ENCODE results near the gene KLF14. TPM values are rescaled to one million over a fixed set of nuclear protein-coding genes. Genes with fewer than 3 reads are reported as not detected.
A peak's percentile ranks its signal among the peaks of the same experiment; 100 is the strongest.
"Not testable (repeated sequence)": the region's sequence is repeated elsewhere in the genome, so short reads cannot be mapped to it uniquely, and the experiment has no call there.

The KLF14 gene
- total and polyA plus RNA-seq, 11 donors: 0.09 to 0.15 (median 0.12) TPM; not detected in 5

DNA sequence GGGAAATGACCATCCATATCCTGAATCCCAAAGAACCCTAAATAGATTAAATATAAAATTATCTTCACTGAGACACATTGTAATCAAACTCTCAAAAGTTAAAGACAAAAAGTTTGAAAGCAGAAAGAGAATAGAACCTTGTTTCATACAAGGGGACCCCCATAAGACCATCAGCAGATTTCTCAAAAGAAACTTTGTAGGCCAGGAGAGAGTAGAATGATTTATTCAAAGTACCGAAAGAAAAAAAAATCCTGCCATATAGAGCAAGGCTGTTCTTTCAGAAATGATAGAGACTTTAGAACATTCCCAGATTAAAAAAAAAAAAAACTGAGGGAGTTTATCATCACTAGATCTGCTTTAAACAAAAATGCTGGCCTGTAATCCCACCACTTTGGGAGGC, 34.8 kb upstream of the KLF14 start:
- intact Hi-C loops (cut with DNase I): no loop called here
- TF ChIP-seq POLR2A (IDR thresholded peaks at IDR 0.05): no peak
- TF ChIP-seq, protein P1, sequence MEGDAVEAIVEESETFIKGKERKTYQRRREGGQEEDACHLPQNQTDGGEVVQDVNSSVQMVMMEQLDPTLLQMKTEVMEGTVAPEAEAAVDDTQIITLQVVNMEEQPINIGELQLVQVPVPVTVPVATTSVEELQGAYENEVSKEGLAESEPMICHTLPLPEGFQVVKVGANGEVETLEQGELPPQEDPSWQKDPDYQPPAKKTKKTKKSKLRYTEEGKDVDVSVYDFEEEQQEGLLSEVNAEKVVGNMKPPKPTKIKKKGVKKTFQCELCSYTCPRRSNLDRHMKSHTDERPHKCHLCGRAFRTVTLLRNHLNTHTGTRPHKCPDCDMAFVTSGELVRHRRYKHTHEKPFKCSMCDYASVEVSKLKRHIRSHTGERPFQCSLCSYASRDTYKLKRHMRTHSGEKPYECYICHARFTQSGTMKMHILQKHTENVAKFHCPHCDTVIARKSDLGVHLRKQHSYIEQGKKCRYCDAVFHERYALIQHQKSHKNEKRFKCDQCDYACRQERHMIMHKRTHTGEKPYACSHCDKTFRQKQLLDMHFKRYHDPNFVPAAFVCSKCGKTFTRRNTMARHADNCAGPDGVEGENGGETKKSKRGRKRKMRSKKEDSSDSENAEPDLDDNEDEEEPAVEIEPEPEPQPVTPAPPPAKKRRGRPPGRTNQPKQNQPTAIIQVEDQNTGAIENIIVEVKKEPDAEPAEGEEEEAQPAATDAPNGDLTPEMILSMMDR (IDR thresholded peaks at IDR 0.05): no peak
- Histone ChIP-seq H3K27me3 (no peaks in the 10 kb centered on the region), H3K36me3 (no peaks in the 10 kb centered on the region), H3K4me3 (no peak overlapping the region), H3K9me3 (peaks cover 0 to 51% (median 24%) of the 10 kb centered on the region in 12 donors), H3K27ac (no peak overlapping the region), H3K4me1 (no peaks in the 10 kb centered on the region)
- ATAC-seq (no peak), DNase-seq (no peak)
- 88 to 97% (median 97%) methylated on average over 1 of the region's 1 CpG for WGBS, 4 donors

DNA sequence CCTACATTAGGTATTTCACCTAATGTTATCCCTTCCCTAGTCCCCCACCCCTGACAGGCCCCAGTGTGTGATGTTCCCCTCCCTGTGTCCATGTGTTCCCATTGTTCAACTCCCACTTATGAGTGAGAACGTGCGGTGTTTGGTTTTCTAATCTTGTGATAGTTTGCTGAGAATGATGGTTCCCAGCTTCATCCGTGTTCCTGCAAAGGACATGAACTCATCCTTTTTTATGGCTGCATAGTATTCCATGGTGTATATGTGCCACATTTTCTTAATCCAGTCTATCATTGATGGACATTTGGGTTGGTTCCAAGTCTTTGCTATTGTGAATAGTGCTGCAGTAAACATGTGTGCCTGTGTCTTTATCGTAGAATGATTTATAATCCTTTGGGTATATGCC, 30.6 kb upstream of the KLF14 start:
- ATAC-seq; H3K27me3 ChIP-seq; H3K27ac ChIP-seq; H3K4me3 ChIP-seq; H3K4me1 ChIP-seq; intact Hi-C loops (cut with DNase I); H3K36me3 ChIP-seq; DNase-seq: not testable (repeated sequence)
- 71 to 97% (median 90%) methylated on average over 4 of the region's 4 CpGs for WGBS, 4 donors
- peaks cover 0 to 29% (median 15%) of the 10 kb centered on the region in 12 donors for H3K9me3 ChIP-seq

DNA sequence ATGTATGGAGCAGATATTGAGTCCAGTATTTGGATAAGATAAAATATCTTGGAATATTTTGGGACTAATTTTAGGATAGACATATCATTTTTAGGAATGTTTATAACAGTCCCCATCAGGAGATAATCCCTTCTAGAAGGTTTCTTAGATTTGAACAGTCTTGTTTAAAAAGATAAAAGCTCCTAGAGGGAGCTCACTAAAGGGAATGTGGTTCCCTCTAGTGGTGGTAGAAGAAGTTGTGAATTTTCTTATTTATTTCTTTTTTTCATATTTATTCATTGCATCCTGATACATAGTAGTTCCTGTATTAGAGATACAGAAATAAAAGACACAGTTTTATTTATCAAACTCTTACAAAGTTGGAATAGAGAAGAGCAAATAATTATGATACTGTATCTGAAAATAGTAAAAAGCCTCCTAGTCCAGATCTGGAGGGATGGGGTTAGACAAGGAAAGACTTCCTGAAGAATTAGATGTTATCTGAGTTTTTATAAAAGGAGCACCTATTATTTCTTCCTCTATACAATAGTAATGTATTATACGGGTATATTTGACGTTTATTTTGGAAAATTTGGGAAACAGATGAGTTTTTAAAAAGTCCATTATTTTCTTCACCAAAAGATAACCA, 24.5 kb upstream of the KLF14 start:
- peaks cover 0 to 4% (median 0%) of the 10 kb centered on the region in 9 donors for H3K27me3 ChIP-seq
- H3K27ac ChIP-seq: no peak overlapping the region
- 0 to 1% (median 1%) methylated on average over 2 of the region's 2 CpGs for WGBS, 4 donors
- intact Hi-C loops (cut with DNase I): loop anchor here in 3 of 10 donors (5.0 to 10.0 kb wide), 2 partner anchors 684 to 686 kb away; partner anchors contain the start of gene KLHDC10 (in 3 of the 3)
- no peaks in the 10 kb centered on the region for H3K4me1 ChIP-seq
- ATAC-seq: no peak
- H3K9me3 ChIP-seq: no peaks in the 10 kb centered on the region
- no peak overlapping the region for H3K4me3 ChIP-seq
- H3K36me3 ChIP-seq: no peaks in the 10 kb centered on the region
- TF ChIP-seq, protein P1 (IDR thresholded peaks at IDR 0.05): peak; percentile 36 to 77 (median 66)
- no peak for TF ChIP-seq POLR2A (IDR thresholded peaks at IDR 0.05)
- no peak for DNase-seq

DNA sequence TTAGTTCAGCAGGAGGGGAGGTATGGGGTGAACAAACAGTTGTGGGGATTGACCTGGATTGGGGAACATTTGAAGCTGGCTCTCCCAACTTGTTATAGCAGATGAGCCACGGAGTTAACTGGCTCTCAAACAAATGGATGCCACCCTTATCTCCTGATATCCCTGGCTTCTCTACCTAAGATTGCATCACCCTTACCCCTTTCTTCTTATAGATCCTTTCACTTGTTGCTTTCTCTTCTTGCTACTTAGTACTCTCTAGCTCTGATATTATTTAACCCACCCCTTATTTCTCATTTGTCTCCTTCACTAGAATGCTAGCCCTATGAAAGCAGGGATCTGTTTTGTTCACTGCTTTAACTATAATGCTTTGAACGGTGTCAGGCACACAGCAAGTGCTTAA, 22.3 kb upstream of the KLF14 start:
- Histone ChIP-seq H3K9me3 (no peaks in the 10 kb centered on the region), H3K27ac (no peak overlapping the region), H3K4me3 (no peak overlapping the region), H3K36me3 (no peaks in the 10 kb centered on the region), H3K4me1 (no peaks in the 10 kb centered on the region), H3K27me3 (peaks cover 0 to 13% (median 0%) of the 10 kb centered on the region in 9 donors)
- no peak for DNase-seq
- intact Hi-C loops (cut with DNase I): loop anchor here in 3 of 10 donors (5.0 to 10.0 kb wide), 2 partner anchors 682 to 684 kb away; partner anchors contain the start of gene KLHDC10 (in 3 of the 3)
- 64 to 84% (median 72%) methylated on average over 2 of the region's 2 CpGs for WGBS, 4 donors
- ATAC-seq: no peak
- no peak for TF ChIP-seq POLR2A (IDR thresholded peaks at IDR 0.05)
- TF ChIP-seq, protein P1 (IDR thresholded peaks at IDR 0.05): no peak

Data from heart left ventricle (tissue), 16 donors.